Measurements from ENCODE around the gene KCNJ5.

- TF ChIP-seq CTCF (IDR thresholded peaks at IDR 0.05; ENCODE audit: borderline replicate concordance, extremely low read depth, low read length, poor library complexity, severe bottlenecking) (no peak), EZH2 (IDR thresholded peaks at IDR 0.05; ENCODE audit: borderline replicate concordance, low read depth, low read length, severe bottlenecking) (no peak)
Measured at GRCh38 chr11:128841461-128842072, 49.6 kb upstream of the KCNJ5 start.
